HG03571 (cell line): Measurements from ENCODE around the gene DAB1.

Source experiments
- ATAC-seq: cut with Tn5 transposase; IDR thresholded peaks from one replicate; pipeline ENCODE4 v1.9.1; 2021; ENCODE audit not compliant: unreplicated experiment

Gene DAB1

GRCh38 chr1:56963667-56964066 is 460.2 kb downstream of the DAB1 start:
- ATAC-seq = no peak

GRCh38 chr1:56961426-56961825 is 462.4 kb downstream of the DAB1 start:
- ATAC-seq = no peak

GRCh38 chr1:56958526-56958925 is 465.3 kb downstream of the DAB1 start:
- no peak for ATAC-seq

- no peak for ATAC-seq
These were observed 465.9 kb downstream of the DAB1 start for GRCh38 chr1:56957931-56958330.

GRCh38 chr1:56954664-56955063 is 469.2 kb downstream of the DAB1 start:
- ATAC-seq = no peak

GRCh38 chr1:56953386-56953785 is 470.5 kb downstream of the DAB1 start:
- ATAC-seq = no peak

- no peak for ATAC-seq
These were observed 471.4 kb downstream of the DAB1 start for GRCh38 chr1:56952501-56952900.

GRCh38 chr1:56948403-56949023 is 475.3 kb downstream of the DAB1 start:
- ATAC-seq = no peak
